Breast epithelium (tissue), 4 donors: ENCODE data around the gene CCSER1. TPM values are rescaled to one million over a fixed set of nuclear protein-coding genes. Genes with fewer than 3 reads are reported as not detected.

Experiments
- DNase-seq, 2 donors: peaks; one replicate each; pipeline ENCODE4 v3.0.0-alpha.2; 2019; ENCODE audit warnings: low spot score in 2 of 2
- H3K27ac ChIP-seq, 2 donors: fragments of 200-600 bp; sonication (generic) in 1 of 2; one replicate each; pipeline ENCODE4 v1.5.1; 2016 to 2019; ENCODE audit warnings: mild to moderate bottlenecking in 1 of 2
- H3K27me3 ChIP-seq, 2 donors: fragments of 200-600 bp; sonication (generic) in 1 of 2; one replicate each; pipeline versions ENCODE4 v1.5.1 to v1.6.0; 2017 to 2019; ENCODE audit warnings: control low read depth in 1 of 2, mild to moderate bottlenecking in 1 of 2
- H3K36me3 ChIP-seq: fragments of 200-600 bp; one replicate; pipeline ENCODE4 v1.5.1; 2019
- H3K4me1 ChIP-seq, 2 donors: fragments of 200-600 bp; sonication (generic); one replicate each; pipeline ENCODE4 v1.5.1; 2016 to 2019; ENCODE audit warnings: control low read depth in 1 of 2
- H3K4me3 ChIP-seq, 3 donors: fragments of 200-600 bp; sonication (generic); 1 replicate in 2 of 3; 2 replicates in 1 of 3; pipeline ENCODE4 v1.5.1; 2016 to 2019; ENCODE audit warnings: mild to moderate bottlenecking in 3 of 3, moderate library complexity in 2 of 3
- H3K9me3 ChIP-seq, 2 donors: fragments of 200-600 bp; sonication (generic) in 1 of 2; one replicate each; pipeline ENCODE4 v1.5.1; 2016 to 2019; ENCODE audit warnings: control low read depth in 1 of 2
- CTCF ChIP-seq, 3 donors: fragments of 450-650 bp; IDR thresholded peaks; one replicate each; pipeline ENCODE4 v1.5.1; 2016 to 2017; ENCODE audit warnings: antibody characterized with exemption in 3 of 3, mild to moderate bottlenecking in 3 of 3, moderate library complexity in 3 of 3
- POLR2A ChIP-seq: fragments of 450-650 bp; IDR thresholded peaks from one replicate; pipeline ENCODE4 v1.6.1; 2016; ENCODE audit warnings: antibody characterized with exemption, mild to moderate bottlenecking, moderate library complexity
- POLR2AphosphoS5 ChIP-seq, 3 donors: sonication (generic); formaldehyde crosslinking; IDR thresholded peaks; one replicate each; pipeline ENCODE4 v1.6.1; 2017; ENCODE audit warnings: antibody characterized with exemption in 3 of 3
- intact Hi-C: fragments of 100-400 bp; cut with DNase I; formaldehyde crosslinking; loops from one replicate; pipeline ENCODE4 v1.15.1; 2023; ENCODE audit warnings: low total_unique reads
- total RNA-seq, 3 donors: library from RNA; depleted of rRNA; stranded (reverse); fragments of >200 nt; gene quantifications; one replicate each; pipeline ENCODE4 v1.1.0, GENCODE V29; 2016

CCSER1 gene
- total RNA-seq, 3 donors from 2014 or later: 6.4 to 73.3 (median 55.7) TPM

GRCh38 chr4:91302120-91302519 lies 1174.9 kb downstream of the CCSER1 start:
- no peaks in the 10 kb centered on the region for H3K36me3 ChIP-seq
- DNase-seq: no peak
- no peak for TF ChIP-seq POLR2A
- no peak for TF ChIP-seq POLR2AphosphoS5 (IDR thresholded peaks at IDR 0.05)
- TF ChIP-seq CTCF (IDR thresholded peaks at IDR 0.05): no peak
- H3K27ac ChIP-seq: no peak overlapping the region
- intact Hi-C loops: no loop called here
- H3K27me3 ChIP-seq: no peaks in the 10 kb centered on the region
- H3K4me1 ChIP-seq: no peaks in the 10 kb centered on the region
- H3K4me3 ChIP-seq: no peak overlapping the region
- no peaks in the 10 kb centered on the region for H3K9me3 ChIP-seq

GRCh38 chr4:91304292-91304691 lies 1177.1 kb downstream of the CCSER1 start:
- Histone ChIP-seq H3K27ac (no peak overlapping the region), H3K27me3 (no peaks in the 10 kb centered on the region), H3K36me3 (no peaks in the 10 kb centered on the region), H3K4me1 (no peaks in the 10 kb centered on the region), H3K9me3 (no peaks in the 10 kb centered on the region), H3K4me3 (no peak overlapping the region)
- no peak for DNase-seq
- no peak for TF ChIP-seq POLR2A
- TF ChIP-seq CTCF (IDR thresholded peaks at IDR 0.05): no peak
- TF ChIP-seq POLR2AphosphoS5 (IDR thresholded peaks at IDR 0.05): no peak
- intact Hi-C loops: no loop called here

- no peaks in the 10 kb centered on the region for H3K36me3 ChIP-seq
- H3K4me3 ChIP-seq: no peak overlapping the region
- H3K9me3 ChIP-seq: no peaks in the 10 kb centered on the region
- no peak for DNase-seq
- TF ChIP-seq CTCF (IDR thresholded peaks at IDR 0.05): no peak
- TF ChIP-seq POLR2AphosphoS5 (IDR thresholded peaks at IDR 0.05): no peak
- no peak for TF ChIP-seq POLR2A
- H3K27ac ChIP-seq: no peak overlapping the region
- no peaks in the 10 kb centered on the region for H3K4me1 ChIP-seq
- no peaks in the 10 kb centered on the region for H3K27me3 ChIP-seq
- intact Hi-C loops: no loop called here
Observed at GRCh38 chr4:91317434-91317833, 1190.2 kb downstream of the CCSER1 start.

GRCh38 chr4:91319556-91320268 lies 1192.5 kb downstream of the CCSER1 start:
- Histone ChIP-seq H3K9me3 (no peaks in the 10 kb centered on the region), H3K36me3 (no peaks in the 10 kb centered on the region), H3K4me1 (no peaks in the 10 kb centered on the region), H3K4me3 (no peak overlapping the region), H3K27ac (no peak overlapping the region), H3K27me3 (no peaks in the 10 kb centered on the region)
- no peak for DNase-seq
- intact Hi-C loops: no loop called here
- TF ChIP-seq POLR2A: no peak
- no peak for TF ChIP-seq CTCF (IDR thresholded peaks at IDR 0.05)
- no peak for TF ChIP-seq POLR2AphosphoS5 (IDR thresholded peaks at IDR 0.05)

- intact Hi-C loops: no loop called here
Observed at GRCh38 chr4:91322961-91323360, 1195.8 kb downstream of the CCSER1 start.

More at GRCh38 chr4:91322961-91323360, 1195.8 kb downstream of the CCSER1 start:
- H3K27me3 ChIP-seq: no peaks in the 10 kb centered on the region
- no peak for DNase-seq
- H3K4me3 ChIP-seq: no peak overlapping the region
- H3K36me3 ChIP-seq: no peaks in the 10 kb centered on the region
- no peak overlapping the region for H3K27ac ChIP-seq
- TF ChIP-seq POLR2A (no peak), CTCF (IDR thresholded peaks at IDR 0.05) (no peak), POLR2AphosphoS5 (IDR thresholded peaks at IDR 0.05) (no peak)
- no peaks in the 10 kb centered on the region for H3K4me1 ChIP-seq
- peaks cover 13 to 18% of the 10 kb centered on the region in 2 donors for H3K9me3 ChIP-seq
